CD4-positive, alpha-beta T cell (primary cell): ENCODE measurements around the gene BTBD17. TPM values are rescaled to one million over a fixed set of nuclear protein-coding genes. Genes with fewer than 3 reads are reported as not detected.

Experiments used
- ATAC-seq: fragments of 200-7000 bp; cut with Tn5 transposase; one replicate; pipeline ENCODE4 v1.10.0; 2022; ENCODE audit warnings: mild to moderate bottlenecking; ENCODE audit not compliant: poor library complexity
- CTCF ChIA-PET: fragments of 350-600 bp; sonication (Branson Sonifier 250); formaldehyde crosslinking; loops from one replicate; lab custom pipeline; 2021; ENCODE audit warnings: antibody characterized with exemption, inconsistent platforms; lab: Charles Lee
- POLR2A ChIA-PET: fragments of 350-600 bp; sonication (Branson Sonifier 250); formaldehyde crosslinking; loops from one replicate; lab custom pipeline; 2021; ENCODE audit warnings: antibody characterized with exemption, inconsistent platforms; lab: Charles Lee
- DNase-seq, 14 experiments: peaks; one replicate each; pipeline ENCODE4 v3.0.0-alpha.2; 2013 to 2020; ENCODE audit warnings: mixed read lengths in 2 of 14
- H3K27ac ChIP-seq, 2 donors: one replicate each; pipeline versions ENCODE4 v1.5.1 to v1.7.0; 2013; ENCODE audit warnings: low read length in 2 of 2, low read depth in 1 of 2, mild to moderate bottlenecking in 1 of 2
- H3K27me3 ChIP-seq, 2 experiments: 1 replicate in 1 of 2; 2 replicates in 1 of 2; pipeline versions ENCODE4 v1.6.1 to v1.7.0; 2013; ENCODE audit warnings: low read length in 2 of 2, control low read depth in 1 of 2, mild to moderate bottlenecking in 1 of 2, moderate library complexity in 1 of 2; ENCODE audit not compliant: insufficient read depth in 2 of 2, control insufficient read depth in 1 of 2
- H3K36me3 ChIP-seq: one replicate; pipeline ENCODE4 v1.6.1; 2013; ENCODE audit warnings: low read length, control low read depth; ENCODE audit not compliant: insufficient read depth
- H3K4me1 ChIP-seq: one replicate; pipeline ENCODE4 v1.6.1; 2013; ENCODE audit warnings: low read length, control low read depth; ENCODE audit not compliant: insufficient read depth
- H3K4me3 ChIP-seq: one replicate; pipeline ENCODE4 v1.5.1; 2013; ENCODE audit warnings: mild to moderate bottlenecking, low read length, moderate library complexity
- H3K9me3 ChIP-seq, 2 experiments: 1 replicate in 1 of 2; 2 replicates in 1 of 2; pipeline versions ENCODE4 v1.6.1 to v1.7.0; 2013; ENCODE audit warnings: low read length in 2 of 2, mild to moderate bottlenecking in 2 of 2, control low read depth in 1 of 2, moderate library complexity in 1 of 2; ENCODE audit not compliant: control insufficient read depth in 1 of 2, insufficient read depth in 1 of 2
- H3K27ac Mint-ChIP-seq: one replicate; pipeline ENCODE4 v1.8.0; 2020; ENCODE audit warnings: mixed read lengths
- H3K27me3 Mint-ChIP-seq: one replicate; pipeline ENCODE4 v1.8.0; 2021; ENCODE audit warnings: mixed read lengths
- H3K36me3 Mint-ChIP-seq: one replicate; pipeline ENCODE4 v1.8.0; 2021; ENCODE audit warnings: low read depth, mixed read lengths
- H3K4me1 Mint-ChIP-seq: one replicate; pipeline ENCODE4 v1.8.0; 2021; ENCODE audit warnings: low read depth, mixed read lengths
- H3K4me3 Mint-ChIP-seq: one replicate; pipeline ENCODE4 v1.8.0; 2020; ENCODE audit warnings: mild to moderate bottlenecking, mixed read lengths
- H3K9me3 Mint-ChIP-seq: one replicate; pipeline ENCODE4 v1.8.0; 2020; ENCODE audit warnings: mixed read lengths
- intact Hi-C, 2 experiments: fragments of 100-400 bp; cut with DNase I in 1 of 2; cut with micrococcal nuclease in 1 of 2; formaldehyde crosslinking; loops; one replicate each; pipeline versions ENCODE4 v1.15.1 to v1.9.0; 2023 to 2025; cut with DNase I, micrococcal nuclease
- total RNA-seq, 174 experiments: library from RNA in 2 of 174; stranded (reverse) in 2 of 174; gene quantifications; one replicate each; pipeline ENCODE4 v1.2.3 and lab custom pipeline; 2021 to 2026
- TF ChIP-seq, protein P1 (sequence below): fragments of 200-600 bp; IDR thresholded peaks from one replicate; pipeline ENCODE4 v1.8.0; 2022; ENCODE audit warnings: antibody characterized with exemption, mild to moderate bottlenecking

The BTBD17 gene
- total RNA-seq, 2 experiments from 2014 or later = not detected

DNA sequence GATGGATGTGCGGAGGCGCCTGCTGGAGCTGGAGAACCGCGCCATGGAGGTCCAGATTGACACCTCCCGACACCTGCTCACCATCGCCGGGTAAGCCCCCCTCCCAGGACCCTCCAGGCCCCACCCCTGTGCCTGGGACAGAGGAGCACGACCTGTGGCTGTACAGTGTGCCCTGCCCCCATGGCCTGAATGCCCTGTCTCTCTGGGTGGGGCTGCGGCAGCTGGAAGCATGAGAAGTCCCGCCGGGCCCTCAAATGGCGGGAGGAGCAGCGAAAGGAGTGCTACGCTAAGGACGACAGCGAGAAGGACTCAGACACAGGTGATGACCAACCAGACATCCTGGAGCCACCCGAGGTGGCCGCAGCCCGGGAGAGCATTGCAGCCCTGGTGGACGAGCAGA is 11.2 kb downstream of the BTBD17 start:
- H3K4me1 ChIP-seq = peaks cover 17% of the 10 kb centered on the region
- H3K9me3 ChIP-seq = peaks cover 0 to 6% of the 10 kb centered on the region in 2 experiments
- H3K4me1 Mint-ChIP-seq = no peaks in the 10 kb centered on the region
- ATAC-seq = no peak
- no peak overlapping the region for H3K27ac ChIP-seq
- H3K27ac Mint-ChIP-seq = no peak overlapping the region
- H3K27me3 ChIP-seq = peaks cover 30 to 42% of the 10 kb centered on the region in 2 experiments
- ChIA-PET CTCF (no interaction called here), POLR2A (no interaction called here)
- H3K9me3 Mint-ChIP-seq = no peaks in the 10 kb centered on the region
- intact Hi-C loops = loop anchor here (5.0 kb wide), 1 partner anchor 48 kb away; no protein-coding TSS in a partner anchor
- TF ChIP-seq, protein P1, sequence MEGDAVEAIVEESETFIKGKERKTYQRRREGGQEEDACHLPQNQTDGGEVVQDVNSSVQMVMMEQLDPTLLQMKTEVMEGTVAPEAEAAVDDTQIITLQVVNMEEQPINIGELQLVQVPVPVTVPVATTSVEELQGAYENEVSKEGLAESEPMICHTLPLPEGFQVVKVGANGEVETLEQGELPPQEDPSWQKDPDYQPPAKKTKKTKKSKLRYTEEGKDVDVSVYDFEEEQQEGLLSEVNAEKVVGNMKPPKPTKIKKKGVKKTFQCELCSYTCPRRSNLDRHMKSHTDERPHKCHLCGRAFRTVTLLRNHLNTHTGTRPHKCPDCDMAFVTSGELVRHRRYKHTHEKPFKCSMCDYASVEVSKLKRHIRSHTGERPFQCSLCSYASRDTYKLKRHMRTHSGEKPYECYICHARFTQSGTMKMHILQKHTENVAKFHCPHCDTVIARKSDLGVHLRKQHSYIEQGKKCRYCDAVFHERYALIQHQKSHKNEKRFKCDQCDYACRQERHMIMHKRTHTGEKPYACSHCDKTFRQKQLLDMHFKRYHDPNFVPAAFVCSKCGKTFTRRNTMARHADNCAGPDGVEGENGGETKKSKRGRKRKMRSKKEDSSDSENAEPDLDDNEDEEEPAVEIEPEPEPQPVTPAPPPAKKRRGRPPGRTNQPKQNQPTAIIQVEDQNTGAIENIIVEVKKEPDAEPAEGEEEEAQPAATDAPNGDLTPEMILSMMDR = no peak
- H3K27me3 Mint-ChIP-seq = peaks cover 52% of the 10 kb centered on the region
- no peak overlapping the region for H3K4me3 Mint-ChIP-seq
- H3K36me3 Mint-ChIP-seq = no peaks in the 10 kb centered on the region
- H3K4me3 ChIP-seq = no peak overlapping the region
- DNase-seq = no peak
- H3K36me3 ChIP-seq = no peaks in the 10 kb centered on the region

DNA sequence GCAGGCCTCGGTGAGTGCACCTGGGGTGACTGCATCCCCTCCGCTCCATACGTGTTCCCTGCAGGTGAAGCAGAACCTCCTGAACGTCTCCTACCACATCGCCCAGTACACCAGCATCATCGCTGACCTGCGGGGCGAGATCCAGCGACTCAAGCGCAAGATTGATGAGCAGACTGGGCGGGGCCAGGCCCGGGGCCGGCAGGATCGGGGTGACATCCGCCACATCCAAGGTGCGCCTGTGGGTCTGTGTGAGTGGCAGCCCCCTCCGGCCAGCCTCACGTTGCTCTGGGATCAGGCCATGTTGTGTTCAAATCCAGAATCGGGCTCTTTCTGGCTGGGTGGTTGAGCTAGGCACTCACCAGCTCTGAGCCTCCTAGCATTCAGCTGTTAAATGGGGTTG is 12.5 kb downstream of the BTBD17 start:
- DNase-seq (no peak), ATAC-seq (no peak)
- Histone ChIP-seq H3K4me3 (no peak overlapping the region), H3K27me3 (peaks cover 19 to 29% of the 10 kb centered on the region in 2 experiments), H3K9me3 (peaks cover 0 to 4% of the 10 kb centered on the region in 2 experiments), H3K36me3 (no peaks in the 10 kb centered on the region), H3K4me1 (peaks cover 13% of the 10 kb centered on the region), H3K27ac (no peak overlapping the region)
- TF ChIP-seq, protein P1 = no peak
- H3K27me3 Mint-ChIP-seq = peaks cover 38% of the 10 kb centered on the region
- H3K4me3 Mint-ChIP-seq = no peak overlapping the region
- CTCF ChIA-PET = no interaction called here
- no peaks in the 10 kb centered on the region for H3K4me1 Mint-ChIP-seq
- POLR2A ChIA-PET = no interaction called here
- H3K9me3 Mint-ChIP-seq = no peaks in the 10 kb centered on the region
- H3K36me3 Mint-ChIP-seq = no peaks in the 10 kb centered on the region
- intact Hi-C loops = no loop called here
- no peak overlapping the region for H3K27ac Mint-ChIP-seq

DNA sequence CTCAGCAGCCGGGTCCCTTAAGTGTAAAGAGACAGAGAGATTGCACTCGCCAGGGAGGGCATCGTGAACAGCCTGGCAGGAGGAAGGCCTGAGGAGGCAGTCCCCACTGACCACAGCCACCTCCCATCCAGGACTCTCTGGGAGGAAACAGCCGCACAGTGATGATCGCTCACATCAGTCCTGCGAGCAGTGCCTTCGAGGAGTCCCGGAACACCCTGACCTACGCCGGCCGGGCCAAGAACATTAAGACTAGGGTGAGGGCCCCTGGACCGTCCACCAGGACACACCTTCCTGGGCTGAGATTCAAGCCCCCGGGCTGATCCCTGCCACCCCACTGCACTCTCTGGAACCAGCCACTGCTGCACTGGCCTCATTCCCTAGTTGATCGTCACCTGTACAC is 14.0 kb downstream of the BTBD17 start:
- H3K9me3 Mint-ChIP-seq = no peaks in the 10 kb centered on the region

More for the DNA sequence above, 14.0 kb downstream of the BTBD17 start:
- TF ChIP-seq, protein P1 = no peak
- Histone ChIP-seq H3K36me3 (no peaks in the 10 kb centered on the region), H3K4me1 (peaks cover 10% of the 10 kb centered on the region), H3K27ac (no peak overlapping the region), H3K4me3 (no peak overlapping the region), H3K27me3 (peaks cover 10 to 14% of the 10 kb centered on the region in 2 experiments), H3K9me3 (peaks cover 0 to 4% of the 10 kb centered on the region in 2 experiments)
- Mint-ChIP-seq H3K4me1 (no peaks in the 10 kb centered on the region), H3K36me3 (no peaks in the 10 kb centered on the region), H3K27me3 (peaks cover 24% of the 10 kb centered on the region), H3K27ac (no peak overlapping the region), H3K4me3 (no peak overlapping the region)
- DNase-seq = no peak
- ChIA-PET POLR2A (no interaction called here), CTCF (no interaction called here)
- ATAC-seq = no peak
- intact Hi-C loops = no loop called here
